Activated T-helper 1 cell treated with Interleukin-2 at 50 U/mL for 16 hours (primary cell): ENCODE data around the gene ARPP21.

Experiments used
- DNase-seq: peaks from one replicate; pipeline ENCODE4 v3.0.0-alpha.2; 2020; ENCODE audit warnings: low read depth

ARPP21 gene

DNA sequence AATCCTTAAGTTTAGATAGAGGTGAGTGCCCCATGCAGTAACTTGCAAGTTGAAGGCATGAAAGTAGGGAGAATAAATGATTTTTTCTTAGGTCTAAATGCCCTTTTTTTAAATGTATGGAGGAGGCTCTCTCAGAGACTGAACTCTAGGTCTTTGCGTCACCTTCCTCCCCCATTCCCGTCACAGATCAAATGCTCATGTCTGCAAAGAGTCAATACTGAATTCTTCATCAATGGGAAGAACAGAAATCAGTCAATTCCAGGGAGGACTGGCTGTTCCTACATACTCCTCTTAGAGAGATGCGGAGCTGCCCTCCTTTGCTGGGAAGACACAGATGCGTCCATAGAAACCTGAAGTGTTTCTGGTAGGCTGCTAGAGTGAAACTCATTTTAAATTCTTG is 98.2 kb downstream of the ARPP21 start:
- DNase-seq: no peak

DNA sequence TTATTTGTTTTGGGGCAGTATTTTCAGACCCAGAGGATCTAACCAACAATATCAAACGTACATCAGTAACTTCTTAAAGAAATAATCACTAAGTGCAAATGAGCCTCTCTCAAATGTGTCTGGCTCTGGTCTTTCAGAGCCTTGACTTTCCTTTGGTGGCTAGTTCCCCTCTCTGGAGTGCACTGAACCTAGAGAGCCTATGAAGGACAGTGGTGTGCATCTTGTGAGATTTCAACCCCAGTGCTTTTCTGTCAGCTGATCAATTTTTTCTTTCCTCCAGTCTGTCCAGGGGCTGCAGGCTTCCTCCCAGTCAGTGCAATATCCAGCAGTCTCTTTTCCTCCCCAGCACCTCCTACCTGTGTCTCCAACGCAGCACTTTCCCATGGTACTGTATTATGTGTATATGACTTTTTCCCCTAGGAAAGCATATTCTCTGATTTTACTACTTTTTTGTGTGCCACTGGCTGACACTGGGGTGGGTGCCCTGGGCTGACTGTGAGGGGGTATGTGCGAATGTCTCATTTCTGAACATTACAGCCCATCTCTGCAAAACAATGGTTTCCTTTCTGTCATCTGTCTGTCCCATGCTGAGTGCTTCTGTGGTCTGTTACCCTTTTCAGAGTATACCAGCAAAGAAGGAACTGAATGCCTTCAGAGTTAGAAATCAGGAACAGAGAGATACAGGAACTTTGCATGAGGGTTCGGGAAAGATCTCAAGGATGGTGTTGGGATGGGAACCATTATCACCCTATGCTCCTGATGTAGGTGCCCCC is 98.8 kb downstream of the ARPP21 start:
- DNase-seq: no peak

- no peak for DNase-seq
Observed at GRCh38 chr3:35739181-35739809, 100.0 kb downstream of the ARPP21 start.

DNA sequence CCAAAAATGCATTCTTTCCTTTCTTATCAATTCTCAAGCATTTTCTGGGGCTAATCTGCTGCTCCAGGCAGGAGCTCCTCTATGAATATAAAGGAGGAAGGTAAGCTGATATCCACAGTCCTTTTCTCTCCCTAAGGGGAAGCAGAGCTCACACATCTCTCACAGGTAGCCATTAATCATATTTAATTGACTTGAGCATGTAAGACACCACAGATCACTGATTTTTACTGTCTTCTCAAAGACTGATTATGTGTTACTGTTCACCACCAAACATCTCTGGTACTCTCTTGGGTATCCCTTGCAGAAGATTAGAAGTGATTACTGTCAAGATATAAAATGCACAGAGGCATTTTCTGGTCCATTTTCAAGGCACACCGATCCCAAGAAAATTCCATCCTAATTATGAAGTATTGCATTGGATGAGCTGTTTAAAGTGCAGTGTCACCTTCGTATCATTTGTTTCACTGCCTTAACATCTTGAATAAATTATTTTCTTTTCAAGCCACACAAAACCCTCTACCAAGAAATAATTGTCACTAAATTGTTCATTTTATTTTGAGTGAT is 100.7 kb downstream of the ARPP21 start:
- DNase-seq: no peak

DNA sequence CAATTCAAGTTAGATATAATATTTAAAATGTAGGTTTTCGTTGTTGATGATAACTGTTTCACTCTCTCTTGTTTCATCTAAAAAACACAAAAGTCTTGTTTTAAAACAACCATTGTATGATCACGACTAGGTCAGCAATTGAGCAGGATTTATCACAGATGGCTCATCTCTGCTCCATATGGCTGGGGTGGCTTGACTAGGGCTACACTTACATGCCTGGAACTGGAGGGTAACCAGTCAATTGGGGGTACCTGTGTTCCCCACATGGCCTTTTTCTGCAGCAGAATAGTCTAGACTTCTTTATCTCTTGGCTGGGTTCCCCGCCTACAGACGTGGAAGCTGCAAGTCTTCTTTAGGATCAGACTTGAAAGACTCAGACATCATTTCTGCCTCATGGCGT is 103.9 kb downstream of the ARPP21 start:
- DNase-seq: no peak

DNA sequence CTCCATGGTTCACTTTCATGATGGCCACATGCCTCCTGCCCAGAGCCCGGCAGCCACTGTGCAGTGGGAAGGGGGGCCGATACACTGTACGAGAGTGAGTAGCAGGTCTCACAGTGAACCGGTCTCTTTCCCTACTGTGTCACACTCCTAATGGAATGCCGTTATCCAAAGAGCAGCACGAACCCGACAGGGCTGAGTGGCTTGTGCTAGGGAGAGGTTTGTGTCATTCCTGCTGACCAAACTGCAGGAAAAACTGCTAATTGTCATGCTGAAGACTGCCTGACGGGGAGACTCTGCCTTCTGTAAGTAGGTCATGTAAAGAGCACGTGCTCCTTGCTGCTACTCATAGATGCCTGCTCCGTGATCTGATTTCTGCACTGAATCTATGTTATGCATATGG is 105.1 kb downstream of the ARPP21 start:
- no peak for DNase-seq

DNA sequence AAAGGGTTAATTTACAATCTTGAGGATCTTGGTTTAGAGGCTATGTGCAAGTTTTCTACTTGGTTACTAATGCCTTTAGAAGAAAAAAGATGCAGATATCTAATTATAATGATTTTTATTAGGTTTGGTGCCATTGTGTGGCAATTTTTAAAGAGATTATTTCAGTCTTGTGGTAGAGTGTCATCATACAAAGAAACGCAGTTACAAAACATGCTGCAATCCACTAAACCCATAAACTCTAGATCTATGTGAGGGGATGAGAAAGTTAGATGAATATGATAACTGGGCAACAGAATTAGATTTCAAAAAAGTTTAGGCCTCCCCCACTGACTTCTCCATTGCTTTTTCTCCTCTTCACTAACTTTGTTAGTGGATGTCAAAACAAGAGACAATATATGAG is 106.0 kb downstream of the ARPP21 start:
- no peak for DNase-seq

- no peak for DNase-seq
Observed at GRCh38 chr3:35745802-35746484, 106.6 kb downstream of the ARPP21 start.

DNA sequence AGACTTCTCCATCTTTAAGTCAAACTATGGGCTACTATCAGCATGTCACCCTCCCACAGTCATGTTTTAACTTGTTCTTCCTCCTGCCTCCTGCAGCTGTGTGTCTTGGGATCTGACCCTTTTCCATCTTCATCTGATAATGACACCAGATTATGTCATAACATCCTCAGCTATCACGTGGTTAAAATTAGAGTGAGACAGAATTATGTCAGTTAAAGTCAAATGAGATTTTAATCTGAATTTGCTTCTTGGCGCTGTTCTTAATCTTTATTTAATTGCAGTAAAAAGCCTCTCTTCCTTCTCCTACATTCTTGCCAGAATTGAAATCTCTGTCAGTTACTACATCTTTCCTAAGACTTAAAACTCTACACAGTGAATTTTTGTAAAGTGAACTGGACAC is 107.2 kb downstream of the ARPP21 start:
- no peak for DNase-seq

- DNase-seq: no peak
Observed at GRCh38 chr3:35748144-35748543, 108.8 kb downstream of the ARPP21 start.

GRCh38 chr3:35751207-35751606 is 111.9 kb downstream of the ARPP21 start:
- no peak for DNase-seq

DNA sequence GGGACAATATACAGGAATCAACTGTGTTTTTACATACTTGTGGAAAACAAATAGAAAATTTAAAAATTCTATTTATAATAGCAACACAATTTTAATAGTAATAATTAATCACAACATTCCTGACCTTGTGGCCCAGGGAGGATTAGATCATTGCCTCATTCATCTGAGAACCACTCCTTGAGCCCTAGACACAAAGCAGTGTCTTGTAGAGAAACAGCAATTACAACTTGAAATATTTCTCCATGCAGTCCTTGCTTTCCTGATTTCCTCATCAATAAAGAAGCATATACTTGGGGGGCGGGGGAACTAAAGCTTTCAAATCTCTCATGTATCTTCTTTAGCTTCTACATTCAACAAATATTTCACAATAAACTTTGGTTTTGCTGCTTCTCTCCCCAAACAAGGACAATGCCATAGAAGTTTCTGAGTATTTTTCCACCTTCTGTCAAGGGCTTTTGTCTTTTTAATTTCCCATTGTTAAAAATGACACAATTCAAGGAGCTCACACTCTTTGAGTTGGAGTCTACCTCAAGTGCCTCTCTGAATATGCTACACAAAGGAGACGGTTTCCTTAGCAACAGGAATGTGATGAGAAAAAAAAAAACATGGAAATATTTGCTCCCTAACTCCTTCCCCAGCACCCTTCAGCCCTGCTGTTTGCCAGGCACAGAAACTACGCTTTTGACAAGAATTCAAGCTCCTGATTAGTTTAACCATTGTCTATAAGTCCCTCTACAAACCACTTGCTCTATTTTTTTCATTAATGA is 118.8 kb downstream of the ARPP21 start:
- no peak for DNase-seq

DNA sequence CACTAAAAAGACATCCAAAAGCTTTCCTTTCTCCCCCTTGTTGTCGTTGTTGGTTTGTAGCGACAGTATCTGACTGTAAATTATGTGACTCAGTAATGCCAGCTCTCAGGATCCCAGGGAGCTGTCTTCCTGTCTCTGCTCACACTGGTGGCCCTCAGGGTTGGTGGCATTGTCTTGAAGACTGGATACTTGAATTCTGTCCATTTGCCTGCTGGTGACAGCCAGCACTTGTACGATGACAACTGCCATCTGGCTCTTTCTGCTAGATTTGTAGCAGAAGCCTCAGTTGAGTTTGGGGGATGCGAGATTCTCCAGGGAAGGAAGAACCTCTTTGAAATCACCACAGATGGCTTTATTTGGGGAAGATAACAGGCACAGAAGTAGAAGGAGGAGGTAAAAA is 120.8 kb downstream of the ARPP21 start:
- no peak for DNase-seq

DNA sequence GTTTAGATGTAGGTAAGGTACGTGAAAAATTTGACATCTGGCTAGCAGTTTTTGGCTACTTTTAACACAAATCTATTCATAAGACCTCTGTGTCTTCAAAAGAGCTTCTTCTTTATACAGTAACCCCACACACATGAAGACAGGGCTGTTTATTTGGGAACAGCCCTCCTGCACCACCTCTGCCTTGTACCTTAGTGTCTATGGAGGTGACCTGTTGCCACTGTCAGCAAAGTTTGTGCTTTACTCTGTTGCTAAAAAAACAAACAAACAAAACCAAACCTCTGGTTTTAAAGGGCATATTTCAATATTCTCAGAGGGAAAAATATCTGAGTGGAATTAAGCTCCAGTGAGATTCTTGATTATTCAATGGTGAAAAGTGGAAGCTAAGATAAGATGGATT is 122.0 kb downstream of the ARPP21 start:
- DNase-seq: no peak

GRCh38 chr3:35772381-35773015 is 133.2 kb downstream of the ARPP21 start:
- DNase-seq: no peak

GRCh38 chr3:35773417-35773816 is 134.1 kb downstream of the ARPP21 start:
- DNase-seq: no peak

DNA sequence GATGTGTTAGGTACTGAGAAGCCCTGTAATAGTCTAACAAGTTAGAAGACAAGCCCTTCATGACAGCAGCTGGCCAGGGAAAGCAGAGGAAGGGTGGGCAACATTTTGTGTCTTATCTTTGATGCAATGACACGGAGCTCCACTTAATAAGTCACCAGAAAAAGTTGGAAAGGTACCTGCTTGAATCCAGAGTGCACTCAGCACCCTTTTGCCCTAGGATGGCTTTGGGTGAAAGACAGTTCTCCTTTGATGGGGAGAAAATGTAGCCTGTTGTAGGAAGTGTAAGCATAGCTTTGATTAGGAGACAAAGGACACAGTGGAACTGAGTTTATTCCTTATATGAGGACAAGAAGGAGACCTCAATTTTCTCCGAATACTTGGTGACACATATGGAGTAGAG is 137.0 kb downstream of the ARPP21 start:
- DNase-seq: no peak

DNA sequence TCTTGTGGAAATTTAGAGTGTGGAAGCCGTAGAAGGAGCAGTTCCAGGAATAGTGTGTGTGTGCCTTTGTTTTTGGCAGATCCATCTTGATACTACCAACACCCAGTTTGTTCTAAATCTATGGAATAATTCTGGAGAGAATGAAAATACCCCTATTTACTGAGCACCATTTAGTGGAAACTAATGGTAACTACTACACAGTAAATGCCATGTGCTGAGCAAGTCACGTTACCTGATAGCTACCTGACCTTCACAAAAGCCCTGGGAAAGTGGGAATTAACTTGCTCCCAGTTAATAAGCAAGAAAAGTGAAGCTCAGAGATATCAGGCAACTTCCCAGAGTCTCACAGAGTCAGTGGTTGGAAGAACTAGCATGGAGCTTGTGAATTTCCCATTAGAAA is 137.7 kb downstream of the ARPP21 start:
- no peak for DNase-seq

GRCh38 chr3:35777563-35778554 is 138.5 kb downstream of the ARPP21 start:
- DNase-seq: no peak

- no peak for DNase-seq
Observed at GRCh38 chr3:35779611-35780010, 140.3 kb downstream of the ARPP21 start.

DNA sequence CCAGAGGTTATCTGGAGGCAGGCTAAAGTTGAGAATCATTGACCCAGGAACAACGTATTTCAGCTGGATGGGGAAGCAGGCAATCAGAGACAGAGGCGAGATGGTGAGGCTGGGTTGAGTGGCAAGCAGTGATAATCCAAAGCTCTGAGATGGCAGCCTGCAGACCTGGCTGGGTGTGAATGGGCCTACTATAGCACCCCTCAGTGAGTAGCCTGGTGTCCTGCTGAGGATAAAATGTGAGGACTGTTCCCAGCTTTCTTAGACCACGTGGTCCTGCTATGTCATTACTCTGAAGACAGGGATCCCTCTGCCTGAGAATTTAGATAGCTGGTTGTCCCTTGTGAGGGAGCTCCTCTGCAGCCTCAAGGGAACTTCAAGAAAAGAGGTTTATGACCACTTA is 141.5 kb downstream of the ARPP21 start:
- DNase-seq: no peak
